GM23248 (cell line): ENCODE data around the gene REXO4. TPM values are rescaled to one million over a fixed set of nuclear protein-coding genes. Genes with fewer than 3 reads are reported as not detected.
A peak's percentile ranks its signal among the peaks of the same experiment; 100 is the strongest.

ENCODE experiments used
- DNase-seq: peaks from one replicate; pipeline ENCODE4 v3.0.0-alpha.2; 2015
- H2AFZ ChIP-seq: fragments of 200-600 bp; sonication (generic); 2 replicates; pipeline ENCODE4 v1.6.1; 2016; ENCODE audit warnings: antibody characterized with exemption
- H3F3A ChIP-seq: fragments of 200-600 bp; sonication (generic); 2 replicates; pipeline ENCODE4 v1.6.1; 2016; ENCODE audit warnings: mild to moderate bottlenecking, antibody characterized with exemption, mixed run types; ENCODE audit not compliant: insufficient read depth
- H3K27ac ChIP-seq: fragments of 200-600 bp; sonication (generic); 2 replicates; pipeline ENCODE4 v1.5.1; 2016; ENCODE audit warnings: mild to moderate bottlenecking
- H3K27me3 ChIP-seq: fragments of 200-600 bp; sonication (generic); replicated peaks from 2 replicates; pipeline ENCODE4 v1.6.1; 2016; ENCODE audit warnings: mild to moderate bottlenecking; ENCODE audit not compliant: insufficient read depth
- H3K36me3 ChIP-seq: fragments of 200-600 bp; sonication (generic); 2 replicates; pipeline ENCODE4 v1.6.1; 2016; ENCODE audit warnings: low read depth, mild to moderate bottlenecking
- H3K4me1 ChIP-seq: fragments of 200-600 bp; sonication (generic); 2 replicates; pipeline ENCODE4 v1.6.1; 2016; ENCODE audit warnings: mild to moderate bottlenecking; ENCODE audit not compliant: insufficient read depth
- H3K4me2 ChIP-seq: fragments of 200-600 bp; sonication (generic); one replicate; pipeline ENCODE4 v1.6.1; 2016; ENCODE audit warnings: mild to moderate bottlenecking; ENCODE audit not compliant: unreplicated experiment
- H3K4me3 ChIP-seq: fragments of 200-600 bp; sonication (generic); 2 replicates; pipeline ENCODE4 v1.5.1; 2016; ENCODE audit warnings: mild to moderate bottlenecking
- H3K79me2 ChIP-seq: fragments of 200-600 bp; sonication (generic); 2 replicates; pipeline ENCODE4 v1.6.1; 2016; ENCODE audit warnings: mild to moderate bottlenecking; ENCODE audit not compliant: insufficient read depth
- H3K9ac ChIP-seq: fragments of 200-600 bp; sonication (generic); 2 replicates; pipeline ENCODE4 v1.6.1; 2016; ENCODE audit warnings: mild to moderate bottlenecking
- H3K9me2 ChIP-seq: fragments of 200-600 bp; sonication (generic); 2 replicates; pipeline ENCODE4 v1.6.1; 2016; ENCODE audit warnings: mixed run types, mild to moderate bottlenecking, moderate library complexity; ENCODE audit not compliant: insufficient read depth
- H3K9me3 ChIP-seq: fragments of 200-600 bp; sonication (generic); one replicate; pipeline ENCODE4 v1.6.1; 2017; ENCODE audit warnings: low read depth
- H4K20me1 ChIP-seq: fragments of 200-600 bp; sonication (generic); 2 replicates; pipeline ENCODE4 v1.6.0; 2016; ENCODE audit not compliant: insufficient read depth
- EZH2 ChIP-seq: fragments of 200-600 bp; sonication (generic); IDR thresholded peaks from 2 replicates; pipeline ENCODE4 v1.6.1; 2018; ENCODE audit warnings: antibody characterized with exemption, mild to moderate bottlenecking; ENCODE audit not compliant: insufficient read depth, poor library complexity, severe bottlenecking
- EZH2phosphoT487 ChIP-seq: fragments of 200-600 bp; sonication (generic); IDR thresholded peaks from 2 replicates; pipeline ENCODE4 v1.6.1; 2018; ENCODE audit warnings: antibody characterized with exemption, moderate library complexity, mild to moderate bottlenecking, low read depth; ENCODE audit not compliant: insufficient read depth
- WGBS, 2 experiments: methylation state at CpG; one replicate each; pipeline ENCODE4 v1.1.6; 2015 to 2017; ENCODE audit warnings: low lambda C conversion rate in 2 of 2, low coverage in 1 of 2; ENCODE audit errors: missing lambda C conversion rate in 2 of 2; 5-methylcytosine and 5-hydroxymethylcytosine counted together
- in situ Hi-C: fragments of 300-500 bp; cut with MboI; formaldehyde crosslinking; loops from 2 replicates; pipeline ENCODE4 v1.15.0; 2020
- polyA plus RNA-seq: library from polyadenylated mRNA; unstranded; fragments of >200 nt; fragmentation: Nextera tagmentation; extraction: Ambion mirVana; gene quantifications from 2 replicates; pipeline ENCODE4 v1.2.1, GENCODE V29; 2016
- total RNA-seq: library from RNA; depleted of rRNA; stranded (reverse); fragments of >200 nt; shearing (Covaris generic); gene quantifications from 2 replicates; pipeline ENCODE4 v1.2.3, GENCODE V29; 2014

Gene REXO4
- total and polyA plus RNA-seq, 2 experiments from 2014 or later, result 17.5 to 26.9 TPM

DNA sequence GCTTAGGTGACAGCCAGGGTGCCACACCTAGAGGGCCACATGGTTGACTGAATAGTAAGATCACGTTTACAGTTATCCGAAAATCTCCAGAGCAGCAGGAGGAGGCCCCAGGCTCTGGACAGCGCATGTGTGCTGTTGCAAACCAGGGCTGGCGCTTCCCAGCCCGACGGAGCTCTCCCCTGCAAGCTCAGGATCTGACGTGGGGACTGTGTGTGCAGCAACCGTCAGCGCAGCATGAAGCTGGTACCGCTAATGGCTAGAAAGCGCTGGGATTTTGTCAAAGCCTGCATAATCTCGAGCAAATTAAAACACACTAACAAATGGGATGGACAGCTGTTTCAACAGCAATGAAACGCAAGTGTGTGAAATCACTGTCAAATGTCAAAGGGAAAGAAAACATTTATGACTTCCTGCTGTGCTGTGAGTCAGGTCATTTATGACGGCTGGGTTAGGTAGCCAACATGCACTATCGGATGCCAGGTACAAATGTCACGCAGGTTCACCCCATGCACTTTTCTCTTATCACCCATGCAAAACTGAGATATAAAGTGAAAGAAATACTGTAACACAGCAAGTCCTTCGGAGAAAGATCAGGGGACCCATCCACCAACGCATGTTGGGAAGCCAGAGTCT is 49.4 kb downstream of the REXO4 start:
- Histone ChIP-seq H3K36me3 (peaks cover 44% of the 10 kb centered on the region), H3F3A (peaks cover 32% of the 10 kb centered on the region), H3K9ac (peak overlapping the region; percentile 28; the same call in 1 of the 2 replicates), H3K4me1 (peaks cover 47% of the 10 kb centered on the region), H3K4me3 (no peak overlapping the region), H2AFZ (no peak overlapping the region), H3K27me3 (no peaks in the 10 kb centered on the region), H3K79me2 (peaks cover 100% of the 10 kb centered on the region), H3K27ac (peak overlapping the region; percentile 0; the same call in 1 of the 2 replicates), H3K9me3 (no peaks in the 10 kb centered on the region), H3K4me2 (no peak overlapping the region), H4K20me1 (peaks cover 72% of the 10 kb centered on the region), H3K9me2 (no peaks in the 10 kb centered on the region)
- peak; percentile 40 for DNase-seq
- in situ Hi-C loops, result no loop called here
- WGBS, 2 experiments, result 54% methylated on average over 18 of the region's 18 CpGs
- TF ChIP-seq EZH2phosphoT487 (no peak), EZH2 (no peak)

DNA sequence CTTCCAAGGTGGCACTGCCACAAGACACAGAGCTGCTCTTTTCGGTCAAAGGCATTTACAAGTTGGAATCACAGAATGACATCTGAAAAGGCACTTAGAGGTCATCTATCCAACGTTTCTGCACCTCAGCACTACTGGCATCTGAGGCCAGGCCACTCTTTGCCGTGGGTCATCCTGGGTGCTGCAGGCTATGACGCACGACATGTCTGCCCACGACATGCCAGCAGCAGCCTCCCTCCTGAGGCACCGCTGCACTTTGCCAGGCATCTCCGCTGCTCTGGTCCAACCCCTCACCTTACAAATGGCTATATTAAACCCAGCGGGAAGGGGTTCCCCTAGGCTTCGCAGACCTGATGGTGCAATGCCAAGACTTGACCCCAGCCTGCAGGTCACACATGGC is 50.0 kb downstream of the REXO4 start:
- H3K4me3 ChIP-seq, result no peak overlapping the region
- H2AFZ ChIP-seq, result no peak overlapping the region
- in situ Hi-C loops, result no loop called here
- H3K9me3 ChIP-seq, result no peaks in the 10 kb centered on the region
- TF ChIP-seq EZH2 (no peak), EZH2phosphoT487 (no peak)
- H3F3A ChIP-seq, result peaks cover 33% of the 10 kb centered on the region
- H4K20me1 ChIP-seq, result peaks cover 66% of the 10 kb centered on the region
- no peak for DNase-seq
- no peaks in the 10 kb centered on the region for H3K27me3 ChIP-seq
- H3K36me3 ChIP-seq, result peaks cover 44% of the 10 kb centered on the region
- H3K79me2 ChIP-seq, result peaks cover 100% of the 10 kb centered on the region
- peaks cover 43% of the 10 kb centered on the region for H3K4me1 ChIP-seq
- H3K4me2 ChIP-seq, result no peak overlapping the region
- peak overlapping the region; percentile 28; the same call in 1 of the 2 replicates for H3K9ac ChIP-seq
- H3K9me2 ChIP-seq, result no peaks in the 10 kb centered on the region
- WGBS, 2 experiments, result 68 to 69% methylated on average over 10 of the region's 10 CpGs
- H3K27ac ChIP-seq, result 0 out of 2 replicates have a peak overlapping the region, but pooled peaks have one; percentile 0

- no peak for TF ChIP-seq EZH2phosphoT487
- no peak for TF ChIP-seq EZH2
- Histone ChIP-seq H3K9me2 (no peaks in the 10 kb centered on the region), H3K4me3 (no peak overlapping the region), H3K9me3 (no peaks in the 10 kb centered on the region), H4K20me1 (peaks cover 62% of the 10 kb centered on the region), H3K4me2 (no peak overlapping the region), H3K27me3 (no peaks in the 10 kb centered on the region), H2AFZ (no peak overlapping the region), H3K79me2 (peaks cover 100% of the 10 kb centered on the region), H3K4me1 (peaks cover 38% of the 10 kb centered on the region), H3K36me3 (peaks cover 48% of the 10 kb centered on the region), H3K9ac (no peak overlapping the region), H3K27ac (no peak overlapping the region), H3F3A (peaks cover 33% of the 10 kb centered on the region)
- in situ Hi-C loops, result no loop called here
- 88 to 91% methylated on average over 22 of the region's 22 CpGs for WGBS, 2 experiments
- no peak for DNase-seq
Measured at GRCh38 chr9:133367221-133367620, 50.6 kb downstream of the REXO4 start.

GRCh38 chr9:133366435-133366834 is 51.4 kb downstream of the REXO4 start:
- H3K27ac ChIP-seq, result no peak overlapping the region
- H4K20me1 ChIP-seq, result peaks cover 55% of the 10 kb centered on the region
- H3K36me3 ChIP-seq, result peaks cover 55% of the 10 kb centered on the region
- no peak overlapping the region for H3K4me2 ChIP-seq
- WGBS, 2 experiments, result 97 to 98% methylated on average over 11 of the region's 11 CpGs
- peaks cover 30% of the 10 kb centered on the region for H3K4me1 ChIP-seq
- H3K27me3 ChIP-seq, result no peaks in the 10 kb centered on the region
- peaks cover 38% of the 10 kb centered on the region for H3F3A ChIP-seq
- in situ Hi-C loops, result no loop called here
- TF ChIP-seq EZH2phosphoT487, result no peak
- TF ChIP-seq EZH2, result no peak
- H3K9me3 ChIP-seq, result no peaks in the 10 kb centered on the region
- peaks cover 100% of the 10 kb centered on the region for H3K79me2 ChIP-seq
- no peaks in the 10 kb centered on the region for H3K9me2 ChIP-seq
- H3K9ac ChIP-seq, result no peak overlapping the region
- H2AFZ ChIP-seq, result no peak overlapping the region
- DNase-seq, result no peak
- H3K4me3 ChIP-seq, result no peak overlapping the region
